Gastrocnemius medialis (tissue), 4 donors: ENCODE results near the gene ZNF853. TPM values are rescaled to one million over a fixed set of nuclear protein-coding genes. Genes with fewer than 3 reads are reported as not detected.

Experiments used
- ATAC-seq, 2 donors: fragments of 150-250 bp; one replicate each; pipeline ENCODE4 v1.9.1; 2016
- DNase-seq, 2 donors: peaks; one replicate each; pipeline ENCODE4 v3.0.0-alpha.2; 2019
- H3K27ac ChIP-seq, 4 donors: fragments of 200-600 bp; sonication (generic); 1 replicate in 1 of 4; 2 replicates in 3 of 4; pipeline ENCODE4 v1.5.1; 2016 to 2018; ENCODE audit warnings: mild to moderate bottlenecking in 2 of 4, moderate library complexity in 1 of 4
- H3K27me3 ChIP-seq, 3 donors: fragments of 200-600 bp; sonication (generic) in 2 of 3; 1 replicate in 1 of 3; 2 replicates in 2 of 3; pipeline versions ENCODE4 v1.5.1 to v1.6.0; 2016 to 2019; ENCODE audit warnings: mild to moderate bottlenecking in 1 of 3, moderate library complexity in 1 of 3
- H3K36me3 ChIP-seq, 2 donors: fragments of 200-600 bp; sonication (generic) in 1 of 2; one replicate each; pipeline ENCODE4 v1.5.1; 2017 to 2018
- H3K4me1 ChIP-seq, 2 donors: fragments of 200-600 bp; sonication (generic) in 1 of 2; one replicate each; pipeline ENCODE4 v1.5.1; 2016 to 2017; ENCODE audit warnings: mild to moderate bottlenecking in 2 of 2
- H3K4me3 ChIP-seq, 4 donors: fragments of 200-600 bp; sonication (generic) in 3 of 4; 1 replicate in 1 of 4; 2 replicates in 3 of 4; pipeline ENCODE4 v1.5.1; 2016 to 2019; ENCODE audit warnings: mild to moderate bottlenecking in 2 of 4
- H3K9me3 ChIP-seq, 3 donors: fragments of 200-600 bp; sonication (generic) in 2 of 3; 1 replicate in 1 of 3; 2 replicates in 2 of 3; pipeline ENCODE4 v1.5.1; 2016 to 2019
- POLR2A ChIP-seq, 2 donors: fragments of 450-650 bp; IDR thresholded peaks; one replicate each; pipeline ENCODE4 v1.6.1; 2017; ENCODE audit warnings: antibody characterized with exemption in 2 of 2, mild to moderate bottlenecking in 2 of 2, moderate library complexity in 2 of 2
- in situ Hi-C, 4 donors: fragments of 200-750 bp; cut with MboI; loops; one replicate each; pipeline versions ENCODE4 v1.15.0 to v1.8.0; 2017; ENCODE audit warnings: low sequenced_read_pairs in 4 of 4
- intact Hi-C: fragments of 100-400 bp; cut with DNase I; formaldehyde crosslinking; loops from one replicate; pipeline ENCODE4 v1.15.1; 2023; ENCODE audit warnings: low total_unique reads
- total RNA-seq, 4 donors: library from RNA; depleted of rRNA; stranded (reverse); fragments of >200 nt; gene quantifications; one replicate each; pipeline versions ENCODE4 v1.1.0 to v1.2.3, GENCODE V29; 2016
- TF ChIP-seq, protein P1 (sequence below), 5 experiments: fragments of 450-650 bp in 3 of 5; fragments of 200-600 bp in 2 of 5; sonication (generic) in 2 of 5; IDR thresholded peaks in 4 of 5; conservative IDR thresholded peaks in 1 of 5; 1 replicate in 4 of 5; 2 replicates in 1 of 5; pipeline ENCODE4 v1.5.1; 2016 to 2019; ENCODE audit warnings: antibody characterized with exemption in 5 of 5, mild to moderate bottlenecking in 3 of 5, moderate library complexity in 3 of 5

The ZNF853 gene
- total RNA-seq, 4 donors from 2014 or later: 9.5 to 21.6 (median 13.0) TPM

DNA sequence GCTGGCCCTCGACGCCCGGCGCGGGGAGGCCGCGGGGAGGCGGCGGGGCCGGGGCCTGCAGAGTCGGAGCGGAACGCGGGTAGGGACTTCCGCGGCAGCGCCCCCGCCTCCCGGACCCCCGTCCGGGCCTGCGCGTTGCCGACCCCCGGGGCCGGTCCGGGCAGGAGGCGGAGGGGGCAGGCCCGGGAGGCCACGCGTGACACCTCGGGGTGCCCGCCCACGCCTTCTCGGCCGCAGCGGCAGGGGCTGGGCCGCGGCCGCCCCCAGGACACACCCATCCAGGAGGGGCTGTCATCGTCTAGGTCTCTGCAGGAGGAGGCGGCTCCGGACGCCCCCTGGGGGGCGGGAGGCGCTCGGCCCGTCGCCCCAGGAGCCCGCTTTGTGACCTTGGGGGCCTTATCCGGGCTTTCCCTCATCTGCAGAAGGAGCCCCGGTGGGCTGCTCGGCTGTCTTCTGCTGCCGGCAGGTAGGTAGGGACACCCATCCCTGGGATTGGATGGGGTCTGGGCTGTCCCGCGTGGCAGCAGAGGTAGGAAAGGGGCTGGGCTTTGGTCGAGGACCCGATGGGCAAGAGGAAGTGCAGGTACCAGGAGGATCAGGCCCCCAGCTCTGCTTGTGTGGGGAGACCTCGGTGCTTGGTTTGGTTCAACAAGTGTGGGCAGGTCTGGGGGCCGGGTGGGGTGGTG, 22.3 kb downstream of the ZNF853 start:
- no peaks in the 10 kb centered on the region for H3K27me3 ChIP-seq
- no peaks in the 10 kb centered on the region for H3K9me3 ChIP-seq
- peaks cover 8 to 20% of the 10 kb centered on the region in 2 donors for H3K4me1 ChIP-seq
- peaks cover 0 to 19% of the 10 kb centered on the region in 2 donors for H3K36me3 ChIP-seq
- peak overlapping the region; percentile 56 to 79 (median 62) for H3K4me3 ChIP-seq
- peak overlapping the region; percentile 44 to 72 (median 58) for H3K27ac ChIP-seq
- no peak for TF ChIP-seq POLR2A (IDR thresholded peaks at IDR 0.05)
- TF ChIP-seq, protein P1, sequence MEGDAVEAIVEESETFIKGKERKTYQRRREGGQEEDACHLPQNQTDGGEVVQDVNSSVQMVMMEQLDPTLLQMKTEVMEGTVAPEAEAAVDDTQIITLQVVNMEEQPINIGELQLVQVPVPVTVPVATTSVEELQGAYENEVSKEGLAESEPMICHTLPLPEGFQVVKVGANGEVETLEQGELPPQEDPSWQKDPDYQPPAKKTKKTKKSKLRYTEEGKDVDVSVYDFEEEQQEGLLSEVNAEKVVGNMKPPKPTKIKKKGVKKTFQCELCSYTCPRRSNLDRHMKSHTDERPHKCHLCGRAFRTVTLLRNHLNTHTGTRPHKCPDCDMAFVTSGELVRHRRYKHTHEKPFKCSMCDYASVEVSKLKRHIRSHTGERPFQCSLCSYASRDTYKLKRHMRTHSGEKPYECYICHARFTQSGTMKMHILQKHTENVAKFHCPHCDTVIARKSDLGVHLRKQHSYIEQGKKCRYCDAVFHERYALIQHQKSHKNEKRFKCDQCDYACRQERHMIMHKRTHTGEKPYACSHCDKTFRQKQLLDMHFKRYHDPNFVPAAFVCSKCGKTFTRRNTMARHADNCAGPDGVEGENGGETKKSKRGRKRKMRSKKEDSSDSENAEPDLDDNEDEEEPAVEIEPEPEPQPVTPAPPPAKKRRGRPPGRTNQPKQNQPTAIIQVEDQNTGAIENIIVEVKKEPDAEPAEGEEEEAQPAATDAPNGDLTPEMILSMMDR (IDR thresholded peaks at IDR 0.05 in 4 of 5, conservative IDR thresholded peaks at IDR 0.05 in 1 of 5): no peak
- ATAC-seq: peak; percentile 12 to 21
- no peak for DNase-seq
- in situ Hi-C loops: no loop called here
- intact Hi-C loops: loop anchor here (2.0 to 5.0 kb wide), 2 partner anchors 50 to 69 kb away; partner anchors contain the start of gene ZNF12

DNA sequence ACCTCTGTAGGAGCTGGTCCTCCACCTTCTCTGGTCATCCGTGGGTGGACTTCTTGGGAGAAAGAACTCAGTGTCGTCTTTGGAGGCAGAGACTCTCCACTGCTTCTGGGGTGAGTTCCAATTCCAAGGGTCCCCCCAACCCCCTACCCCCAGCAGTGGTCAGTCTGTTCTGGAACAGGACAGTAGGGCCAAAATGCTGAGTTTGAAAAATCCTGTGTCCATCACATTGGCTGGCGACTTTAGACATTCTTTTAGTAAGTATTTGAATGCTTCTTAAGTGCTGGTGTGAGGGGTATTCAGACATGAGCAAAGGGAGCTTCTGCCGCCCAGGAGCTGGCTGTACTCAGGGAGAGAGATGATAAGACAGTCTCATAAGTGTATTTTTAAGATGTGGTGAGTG, 23.6 kb downstream of the ZNF853 start:
- no peak overlapping the region for H3K27ac ChIP-seq
- TF ChIP-seq, protein P1 (IDR thresholded peaks at IDR 0.05 in 4 of 5, conservative IDR thresholded peaks at IDR 0.05 in 1 of 5): no peak
- TF ChIP-seq POLR2A (IDR thresholded peaks at IDR 0.05): no peak
- in situ Hi-C loops (no loop called here), intact Hi-C loops (loop anchor here (5.0 kb wide), 1 partner anchor 52 kb away; no protein-coding TSS in a partner anchor)
- H3K36me3 ChIP-seq: peaks cover 0 to 32% of the 10 kb centered on the region in 2 donors
- ATAC-seq (no peak), DNase-seq (no peak)
- H3K9me3 ChIP-seq: no peaks in the 10 kb centered on the region
- peaks cover 8 to 20% of the 10 kb centered on the region in 2 donors for H3K4me1 ChIP-seq
- no peaks in the 10 kb centered on the region for H3K27me3 ChIP-seq
- H3K4me3 ChIP-seq: no peak overlapping the region

DNA sequence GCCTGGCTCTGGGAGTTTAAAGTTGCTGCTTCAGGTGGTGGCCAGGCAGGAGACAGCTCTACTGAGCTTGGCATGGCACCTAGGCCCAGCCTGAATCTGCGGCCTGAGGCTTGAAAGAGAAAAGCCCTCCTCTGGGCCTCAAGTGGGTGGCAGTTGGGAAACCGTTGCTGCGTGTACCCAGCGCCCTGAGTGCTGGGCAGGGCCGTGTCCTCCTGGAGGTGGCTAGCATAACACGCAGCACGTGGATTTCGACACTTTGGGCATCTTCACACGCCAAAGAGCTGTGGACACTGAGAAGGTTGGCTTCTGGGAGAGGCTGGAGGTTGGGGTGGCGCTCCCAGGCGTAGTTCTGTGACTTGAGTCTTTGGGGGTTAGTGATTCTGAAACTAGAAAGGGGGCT, 24.2 kb downstream of the ZNF853 start:
- Histone ChIP-seq H3K4me1 (peaks cover 8 to 20% of the 10 kb centered on the region in 2 donors), H3K36me3 (peaks cover 0 to 38% of the 10 kb centered on the region in 2 donors), H3K27ac (no peak overlapping the region), H3K27me3 (no peaks in the 10 kb centered on the region), H3K4me3 (no peak overlapping the region), H3K9me3 (no peaks in the 10 kb centered on the region)
- no peak for ATAC-seq
- in situ Hi-C loops (no loop called here), intact Hi-C loops (loop anchor here (5.0 kb wide), 1 partner anchor 52 kb away; no protein-coding TSS in a partner anchor)
- DNase-seq: no peak
- no peak for TF ChIP-seq POLR2A (IDR thresholded peaks at IDR 0.05)
- TF ChIP-seq, protein P1 (IDR thresholded peaks at IDR 0.05 in 4 of 5, conservative IDR thresholded peaks at IDR 0.05 in 1 of 5): no peak

DNA sequence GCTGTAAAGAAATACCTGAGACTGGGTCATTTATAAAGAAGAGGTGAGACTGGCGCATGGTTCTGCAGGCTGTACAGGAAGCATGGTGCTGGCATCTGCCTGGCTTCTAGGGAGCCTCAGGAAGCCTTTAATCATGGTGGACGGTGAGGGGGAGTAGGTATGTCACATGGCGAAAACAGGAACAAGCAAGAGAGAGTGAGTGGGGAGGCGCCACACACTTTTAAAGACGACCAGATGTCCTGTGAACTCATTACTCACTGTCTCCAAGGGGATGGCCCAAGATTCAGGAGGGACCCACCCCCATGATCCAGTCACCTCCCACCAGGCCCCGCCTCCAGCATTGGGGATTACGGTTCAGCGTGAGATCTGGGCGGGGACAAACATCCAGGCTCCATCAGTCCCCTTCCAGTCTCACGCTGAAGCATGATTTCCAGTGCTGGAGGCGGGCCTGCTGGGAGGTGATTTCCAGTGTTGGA, 24.9 kb downstream of the ZNF853 start:
- TF ChIP-seq, protein P1 (IDR thresholded peaks at IDR 0.05 in 4 of 5, conservative IDR thresholded peaks at IDR 0.05 in 1 of 5): no peak
- no peak for TF ChIP-seq POLR2A (IDR thresholded peaks at IDR 0.05)
- ATAC-seq (no peak), DNase-seq (peak in 1 of 2 donors; percentile 30)
- H3K27ac ChIP-seq: no peak overlapping the region
- H3K9me3 ChIP-seq: no peaks in the 10 kb centered on the region
- in situ Hi-C loops (no loop called here), intact Hi-C loops (no loop called here)
- H3K4me1 ChIP-seq: peaks cover 8 to 20% of the 10 kb centered on the region in 2 donors
- no peaks in the 10 kb centered on the region for H3K27me3 ChIP-seq
- H3K4me3 ChIP-seq: no peak overlapping the region
- H3K36me3 ChIP-seq: peaks cover 0 to 44% of the 10 kb centered on the region in 2 donors
